Activated CD8-positive, alpha-beta memory T cell treated with anti-CD3 and anti-CD28 coated beads, Interleukin-2, amount 50 U/mL, for 1 hour (primary cell): ENCODE data around the gene NDUFS1.
A peak's percentile ranks its signal among the peaks of the same experiment; 100 is the strongest.
"Not testable (repeated sequence)": the region's sequence is repeated elsewhere in the genome, so short reads cannot be mapped to it uniquely, and the experiment has no call there.

Experiments used
- DNase-seq: peaks from one replicate; pipeline ENCODE4 v3.0.0-alpha.2; 2020; ENCODE audit errors: extremely low read depth

Gene NDUFS1

DNA sequence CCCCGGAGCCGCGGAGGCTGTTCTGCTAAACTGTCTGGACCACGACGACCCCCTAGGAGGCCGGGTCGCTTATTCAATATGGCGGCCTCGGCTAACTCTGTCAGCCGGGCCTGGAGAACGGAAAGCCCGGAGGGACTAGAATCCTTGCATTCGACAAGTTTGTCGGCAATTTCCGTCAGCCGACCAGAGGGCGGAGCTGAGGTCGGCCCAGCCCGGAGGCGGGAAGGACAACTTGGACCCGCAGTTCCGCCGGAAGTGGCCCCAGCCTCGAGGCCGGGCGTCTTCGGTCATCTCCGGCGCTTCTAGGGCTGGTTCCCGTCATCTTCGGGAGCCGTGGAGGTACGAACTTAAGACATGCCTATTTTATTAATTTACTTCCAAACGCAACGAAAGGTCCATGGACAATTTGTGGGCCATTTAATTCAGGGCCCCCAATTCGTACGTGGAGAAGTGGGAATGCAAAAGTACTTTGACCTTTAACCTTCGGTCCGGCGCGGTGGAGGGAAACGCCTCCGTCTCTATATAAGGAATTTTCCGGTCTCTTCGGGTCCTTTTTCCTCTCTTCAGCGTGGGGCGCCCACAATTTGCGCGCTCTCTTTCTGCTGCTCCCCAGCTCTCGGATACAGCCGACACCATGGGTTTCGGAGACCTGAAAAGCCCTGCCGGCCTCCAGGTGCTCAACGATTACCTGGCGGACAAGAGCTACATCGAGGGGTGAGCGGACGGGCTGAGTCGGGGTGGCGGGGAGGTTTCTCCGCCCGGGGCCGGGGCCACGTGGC is at the start of gene NDUFS1, which contains the start of gene EEF1B2:
Gene NDUFS1 (minus strand): TSS at position 99 of the 779 bp plus-strand sequence. CDS start 5,766 bp downstream, outside the sequence.
Gene EEF1B2 (plus strand): TSS at position 550 of the 779 bp plus-strand sequence. CDS start 85 bp downstream, at position 635.
- peak; percentile 88 for DNase-seq

DNA sequence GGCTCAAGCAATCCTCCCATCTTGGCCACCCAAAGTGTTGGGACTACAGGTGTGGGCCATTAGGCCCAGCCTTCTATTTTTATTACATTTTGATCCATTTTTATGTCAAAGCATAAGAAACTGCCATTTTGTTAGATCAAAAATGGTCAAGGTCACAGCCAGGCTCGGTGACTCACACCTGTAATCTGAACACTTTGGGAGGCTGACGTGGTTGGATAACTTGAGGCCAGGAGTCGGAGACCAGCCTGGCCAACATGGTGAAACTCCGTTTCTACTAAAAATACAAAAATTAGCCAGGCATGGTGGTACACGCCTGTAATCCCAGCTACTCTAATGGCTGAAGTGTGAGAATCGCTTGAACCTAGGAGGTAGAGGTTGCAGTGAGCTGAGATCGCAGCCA is 49.7 kb upstream of the NDUFS1 start:
- no peak for DNase-seq

DNA sequence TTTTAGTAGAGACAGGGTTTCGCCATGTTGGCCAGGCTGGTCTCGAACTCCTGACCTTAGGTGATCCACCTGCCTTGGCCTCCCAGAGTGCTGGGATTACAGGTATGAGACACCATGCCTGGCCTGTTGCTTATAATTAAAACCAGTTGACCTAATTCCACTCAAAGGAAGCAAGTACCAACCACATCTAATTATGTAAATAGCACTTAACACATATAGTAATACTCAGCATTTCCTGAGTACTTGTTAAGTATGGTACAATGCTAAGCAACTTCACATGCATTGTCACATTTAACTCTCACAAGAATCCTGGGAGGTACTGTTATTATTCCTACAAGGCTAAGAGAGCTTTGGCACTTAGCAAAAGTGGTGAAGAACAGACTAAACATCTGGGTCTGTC is 48.1 kb upstream of the NDUFS1 start:
- DNase-seq = not testable (repeated sequence)

DNA sequence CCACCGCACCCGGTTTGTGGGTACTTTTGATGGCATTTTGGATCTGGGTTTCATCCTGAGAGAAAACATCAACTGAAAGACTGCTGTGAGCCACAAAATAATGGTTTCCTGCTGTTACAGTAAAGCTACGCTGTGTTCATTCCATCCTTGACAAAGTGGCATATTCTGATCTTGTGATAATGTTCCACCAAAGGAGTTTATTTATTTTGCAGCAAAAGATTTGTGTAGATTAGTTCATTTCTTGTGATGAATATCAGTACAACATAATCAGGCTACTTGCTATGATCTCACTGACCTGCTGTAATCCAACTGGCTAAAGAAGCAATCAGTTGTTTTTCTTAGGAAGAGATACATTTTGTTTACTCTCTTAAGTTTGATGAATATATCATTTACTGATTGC is 45.5 kb upstream of the NDUFS1 start:
- DNase-seq = no peak

DNA sequence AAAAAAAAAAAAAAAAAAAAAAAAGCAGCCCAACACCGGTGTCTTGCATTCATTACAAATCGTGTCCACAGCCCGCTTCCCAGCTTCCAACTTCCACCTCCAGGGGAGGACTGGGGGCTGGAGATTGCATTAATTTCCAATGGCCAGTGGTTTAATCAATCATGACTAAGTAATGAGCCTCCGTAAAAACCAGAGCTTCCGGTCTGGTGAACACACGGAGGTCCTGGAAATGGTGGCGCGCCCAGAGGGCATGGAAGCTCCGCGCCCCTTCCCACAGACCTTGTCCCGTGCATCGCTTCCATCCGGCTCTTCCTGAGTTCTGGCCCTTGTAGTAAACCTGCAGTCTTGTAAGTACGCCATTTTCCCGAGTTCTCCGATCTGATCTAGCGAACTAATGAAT is 44.1 kb upstream of the NDUFS1 start:
- no peak for DNase-seq

DNA sequence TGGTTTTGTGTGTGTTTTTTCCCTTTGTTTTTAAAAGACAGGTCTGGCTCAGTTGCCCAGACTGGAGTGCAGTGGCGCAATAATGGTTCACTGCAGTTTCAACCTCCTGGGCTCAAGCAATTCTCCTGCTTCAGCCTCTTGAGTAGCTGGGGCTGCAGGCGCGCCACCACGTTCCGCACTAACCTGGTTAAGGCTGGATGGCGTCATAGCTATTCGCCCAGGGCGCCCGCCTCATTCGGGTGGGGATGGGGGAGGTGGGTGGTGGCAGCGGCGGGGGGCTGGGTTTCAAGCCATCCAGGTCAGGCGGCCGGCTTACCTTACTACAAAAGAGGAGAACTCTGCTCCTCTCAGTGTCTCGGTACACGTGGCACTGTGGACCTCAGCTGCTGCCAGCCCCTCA is 43.2 kb upstream of the NDUFS1 start:
- no peak for DNase-seq

DNA sequence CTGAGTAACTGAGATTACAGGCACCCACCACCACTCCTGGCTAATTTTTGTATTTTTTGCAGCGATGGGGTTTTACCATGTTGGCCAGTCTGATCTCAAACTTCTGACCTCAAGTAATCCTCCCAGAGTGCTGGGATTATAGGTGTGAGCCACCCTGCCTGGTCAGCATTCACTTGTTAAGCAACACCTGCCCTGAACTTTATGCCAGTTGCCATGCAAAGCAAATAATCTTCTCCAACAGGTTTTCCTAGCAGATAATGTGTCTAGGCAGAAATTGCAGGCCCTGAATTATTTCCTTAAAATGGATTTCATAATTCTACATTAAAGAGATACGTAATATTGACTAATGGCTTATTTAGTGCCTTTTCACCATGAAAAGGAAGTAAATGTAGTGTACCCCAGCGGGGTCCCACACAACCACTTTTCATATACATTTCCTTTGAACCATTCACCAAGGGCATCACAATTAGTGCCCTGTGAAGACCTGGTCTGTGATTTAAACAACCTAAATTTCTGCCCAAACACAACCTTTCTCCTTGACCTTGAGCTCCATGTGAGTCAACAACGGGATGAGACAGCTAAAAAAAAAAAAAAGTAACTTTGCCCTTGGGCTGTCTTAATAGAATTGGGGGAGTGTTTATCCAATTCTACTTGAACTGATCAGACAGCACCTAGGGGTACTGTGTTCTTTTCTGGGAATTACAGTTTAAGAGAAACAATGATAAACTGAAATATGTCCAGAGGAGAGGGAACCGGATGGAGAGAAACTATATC is 42.0 kb upstream of the NDUFS1 start:
- no peak for DNase-seq

DNA sequence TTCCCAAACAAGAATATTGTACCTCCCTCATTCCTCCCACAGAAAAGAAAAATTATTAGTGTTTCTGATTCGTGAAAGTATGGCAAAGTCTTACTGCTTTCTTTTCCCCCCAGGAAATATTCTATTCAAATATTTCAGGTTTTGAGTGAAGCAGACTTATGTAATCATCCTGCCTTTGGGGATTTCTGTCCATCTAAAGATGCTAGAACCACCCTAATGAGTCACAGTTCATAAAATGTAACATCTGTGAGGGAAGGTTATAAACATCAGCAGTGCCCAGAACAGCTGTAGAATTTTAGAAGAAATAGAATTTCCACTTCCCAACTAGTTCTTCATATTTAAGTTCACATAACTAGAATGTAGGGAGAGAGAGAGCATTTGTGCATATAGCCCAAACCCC is 39.4 kb upstream of the NDUFS1 start:
- DNase-seq = no peak

DNA sequence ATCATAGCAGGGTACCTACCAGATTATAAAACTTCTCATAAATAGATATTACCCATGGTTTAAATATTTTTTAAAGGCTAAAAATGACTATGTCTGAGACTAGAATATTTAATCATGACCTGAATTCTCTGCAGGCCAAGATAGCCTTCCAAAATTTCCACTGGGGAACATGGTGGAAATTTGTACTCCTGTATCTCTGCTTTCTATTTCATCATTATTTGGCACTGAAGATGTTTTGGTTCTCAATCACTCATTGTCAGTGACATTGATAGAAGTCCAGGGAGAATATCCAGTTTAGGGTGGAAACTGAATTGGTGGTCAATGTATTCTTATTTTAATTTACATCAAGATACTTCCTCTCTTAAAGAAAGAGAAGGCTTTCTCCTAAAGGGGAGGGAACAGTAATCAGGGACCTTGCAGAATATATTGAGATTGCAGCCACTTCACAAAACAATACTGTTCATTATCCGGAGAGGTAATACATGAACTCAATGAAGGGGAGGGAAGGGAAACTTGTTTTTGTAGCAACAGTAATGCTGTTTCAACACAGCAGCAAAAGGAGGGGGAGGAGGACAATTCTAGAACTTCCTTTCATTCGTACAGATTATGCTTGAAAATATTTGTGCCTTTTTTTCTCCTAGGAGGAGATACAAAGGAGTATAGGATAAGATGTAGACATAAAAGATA is 34.6 kb upstream of the NDUFS1 start:
- DNase-seq = no peak

DNA sequence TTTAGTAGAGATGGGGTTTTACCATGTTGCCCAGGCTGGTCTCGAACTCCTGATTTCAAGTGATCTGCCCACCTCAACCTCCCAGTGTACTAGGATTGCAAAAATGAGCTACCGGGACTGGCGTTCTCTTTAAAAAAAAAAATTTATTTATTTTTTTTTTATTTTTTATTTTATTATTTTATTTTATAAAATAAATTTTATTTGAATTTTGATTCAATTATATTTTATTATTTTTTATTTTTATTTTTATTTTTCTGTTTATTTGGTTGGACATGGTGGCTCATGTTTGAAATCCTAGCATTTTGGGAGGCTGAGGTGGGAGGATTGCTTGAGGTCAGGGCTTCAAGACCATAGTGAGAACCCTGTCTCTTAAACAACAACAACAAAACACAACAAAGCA is 32.9 kb upstream of the NDUFS1 start:
- DNase-seq = no peak

DNA sequence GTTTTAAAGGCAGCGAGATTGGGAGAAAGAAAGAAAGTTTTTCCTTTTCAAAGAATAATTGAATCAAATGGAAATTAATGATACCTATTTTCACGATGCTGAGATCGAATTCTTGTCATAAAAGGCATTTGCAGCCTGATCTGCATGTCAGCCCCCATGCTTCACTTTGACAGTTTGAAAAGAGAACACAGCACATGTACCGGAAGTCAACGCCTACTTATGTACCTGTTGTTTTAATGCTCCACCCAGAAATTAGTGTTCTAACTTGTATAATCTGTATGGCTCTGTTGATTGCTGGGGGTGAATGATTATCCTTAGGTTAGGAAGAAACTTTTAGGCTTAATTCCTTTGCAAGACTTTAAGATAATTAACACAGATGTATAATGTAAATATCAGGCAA is 31.4 kb upstream of the NDUFS1 start:
- DNase-seq = no peak

DNA sequence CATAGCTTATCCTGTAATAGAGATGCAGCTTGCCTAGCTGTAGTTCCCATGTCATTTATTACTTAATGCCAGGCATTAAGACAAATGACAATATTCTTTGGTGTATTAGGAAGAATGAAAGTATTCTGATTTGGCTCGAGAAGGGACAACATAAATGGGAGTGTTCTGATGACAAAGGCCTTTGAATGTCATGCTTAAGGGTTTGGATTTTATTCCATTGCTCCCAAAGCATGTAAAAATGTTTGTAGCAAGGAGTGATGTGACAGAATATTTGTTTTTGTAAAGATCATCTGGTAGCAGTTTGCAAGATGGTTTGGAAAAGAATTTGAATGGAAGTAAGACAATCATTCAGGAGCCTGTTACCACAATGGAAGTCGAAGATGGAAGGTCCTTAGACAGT is 30.9 kb upstream of the NDUFS1 start:
- DNase-seq = no peak

DNA sequence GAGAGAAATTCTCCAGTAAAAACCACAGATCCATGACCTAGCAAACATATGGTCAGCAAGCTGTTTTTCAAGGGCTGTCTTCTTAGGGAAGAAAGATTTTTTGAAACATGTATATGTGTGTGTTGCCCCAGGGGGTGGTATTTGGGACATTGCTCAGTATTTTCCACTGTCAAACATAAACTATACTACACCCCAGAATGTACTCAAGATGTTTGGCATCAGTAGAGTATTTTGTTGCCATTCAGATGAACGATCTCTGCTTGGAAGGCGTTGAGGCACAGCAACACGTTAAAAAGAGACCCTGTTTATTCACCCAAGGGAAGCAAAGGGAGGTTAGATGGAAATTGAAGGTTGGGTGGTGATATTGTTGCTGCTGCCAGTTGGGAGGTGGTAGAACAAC is 30.4 kb upstream of the NDUFS1 start:
- DNase-seq = no peak

DNA sequence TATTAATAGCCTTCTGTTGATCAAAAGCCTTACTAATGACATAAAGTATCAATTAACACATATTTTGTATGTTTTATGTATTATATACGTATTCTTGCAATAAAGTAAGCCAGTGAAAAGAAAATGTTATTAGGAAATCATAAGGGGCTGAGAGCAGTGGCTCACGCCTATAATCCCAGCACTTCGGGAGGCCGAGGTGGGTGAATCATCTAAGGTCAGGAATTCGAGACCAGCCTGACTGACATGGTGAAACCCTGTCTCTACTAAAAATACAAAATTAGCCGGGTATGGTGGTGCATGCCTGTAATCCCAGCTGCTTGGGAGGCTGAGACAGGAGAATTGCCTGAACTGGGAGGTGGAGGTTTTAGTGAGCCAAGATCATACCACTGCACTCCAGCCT is 22.3 kb upstream of the NDUFS1 start:
- DNase-seq = not testable (repeated sequence)

DNA sequence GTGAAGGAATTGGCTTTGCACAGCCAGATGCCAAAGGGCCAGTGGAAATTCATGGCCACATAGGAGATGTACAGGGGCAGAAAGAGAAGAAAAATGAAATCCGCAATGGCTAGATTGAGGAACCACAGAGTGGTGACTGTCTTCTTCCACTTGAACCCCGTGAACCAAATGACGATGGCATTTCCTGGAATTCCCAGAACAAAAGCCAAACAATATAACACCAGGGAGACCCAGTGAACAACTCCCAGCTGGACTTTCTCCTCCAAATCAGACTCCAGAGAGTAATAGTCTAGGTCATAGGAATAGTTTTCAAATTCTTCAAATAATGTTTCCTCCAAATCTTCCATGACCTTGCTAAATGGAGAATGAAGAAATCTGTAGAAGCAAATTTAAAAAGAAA is 17.7 kb upstream of the NDUFS1 start:
- DNase-seq = no peak

DNA sequence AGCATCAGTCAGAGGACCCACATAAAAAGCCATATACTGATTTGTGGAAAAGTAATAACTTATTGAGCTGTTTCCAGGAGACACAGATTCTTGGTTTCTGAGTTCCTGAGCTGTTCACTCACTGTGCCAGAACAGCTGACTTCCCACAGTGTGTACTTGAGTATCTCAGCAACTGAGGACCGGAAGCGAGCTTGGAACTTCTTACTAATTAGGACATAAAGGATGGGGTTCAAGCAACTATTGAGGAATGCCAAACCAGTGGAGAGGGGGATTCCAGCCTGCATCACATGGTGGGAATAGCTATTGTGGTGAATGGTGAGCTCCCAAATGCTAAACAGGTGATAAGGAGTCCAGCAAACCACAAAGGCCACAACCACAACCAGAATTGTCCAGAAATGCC is 16.9 kb upstream of the NDUFS1 start:
- no peak for DNase-seq

DNA sequence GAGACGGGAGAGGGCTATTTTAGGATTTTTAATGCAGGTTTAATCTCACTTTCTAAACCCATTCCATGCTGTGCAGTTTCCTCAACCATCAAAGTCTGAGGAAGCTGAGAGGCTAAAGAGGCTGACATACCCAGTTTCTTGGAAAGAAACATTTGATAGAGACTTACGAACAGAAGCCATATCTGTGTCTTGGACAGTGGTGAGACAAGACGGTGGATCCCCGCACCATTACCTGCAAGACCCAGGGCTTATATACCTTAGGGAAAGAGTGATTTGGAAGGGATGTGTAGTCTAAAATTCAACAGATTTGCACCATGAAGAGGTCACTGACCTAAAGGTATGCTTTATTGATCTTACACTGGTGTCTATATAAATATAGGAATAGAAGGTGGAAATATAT is 13.9 kb upstream of the NDUFS1 start:
- no peak for DNase-seq

DNA sequence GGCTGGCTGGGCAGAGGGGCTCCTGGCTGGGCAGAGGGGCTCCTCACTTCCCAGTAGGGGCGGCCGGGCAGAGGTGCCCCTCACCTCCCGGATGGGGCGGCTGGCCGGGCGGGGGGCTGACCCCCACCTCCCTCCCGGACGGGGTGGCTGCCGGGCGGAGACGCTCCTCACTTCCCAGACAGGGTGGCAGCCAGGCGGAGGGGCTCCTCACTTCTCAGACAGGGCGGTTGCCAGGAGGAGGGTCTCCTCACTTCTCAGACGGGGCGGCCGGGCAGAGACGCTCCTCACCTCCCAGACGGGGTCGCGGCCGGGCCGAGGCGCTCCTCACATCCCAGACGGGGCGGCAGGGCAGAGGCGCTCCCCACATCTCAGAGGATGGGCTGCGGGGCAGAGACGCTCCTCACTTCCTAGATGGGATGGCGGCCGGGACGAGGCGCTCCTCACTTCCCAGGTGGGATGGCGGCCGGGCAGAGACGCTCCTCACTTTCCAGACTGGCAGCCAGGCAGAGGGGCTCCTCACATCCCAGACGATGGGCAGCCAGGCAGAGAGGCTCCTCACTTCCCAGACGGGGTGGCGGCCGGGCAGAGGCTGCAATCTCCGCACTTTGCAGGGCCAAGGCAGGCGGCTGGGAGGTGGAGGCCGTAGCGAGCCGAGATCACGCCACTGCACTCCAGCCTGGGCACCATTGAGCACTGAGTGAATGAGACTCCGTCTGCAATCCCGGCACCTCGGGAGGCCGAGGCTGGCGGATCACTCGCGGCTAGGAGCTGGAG is 12.6 kb upstream of the NDUFS1 start:
- not testable (repeated sequence) for DNase-seq

DNA sequence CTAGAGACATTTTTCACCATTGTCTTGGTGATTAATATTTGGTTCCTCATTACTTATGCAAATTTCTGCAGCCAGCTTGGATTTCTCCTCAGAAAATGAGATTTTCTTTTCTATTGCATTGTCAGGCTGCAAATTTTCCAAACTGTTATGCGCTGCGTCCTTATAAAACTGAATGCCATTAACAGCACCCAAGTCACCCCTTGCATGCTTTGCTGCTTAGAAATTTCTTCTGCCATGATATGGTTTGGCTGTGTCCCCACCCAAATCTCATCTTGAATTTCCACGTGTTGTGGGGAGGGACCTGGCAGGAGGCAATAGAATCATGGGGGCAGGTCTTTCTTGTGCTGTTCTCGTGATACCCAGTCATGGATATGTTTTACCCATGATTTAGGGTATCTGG is 9.0 kb upstream of the NDUFS1 start:
- not testable (repeated sequence) for DNase-seq

DNA sequence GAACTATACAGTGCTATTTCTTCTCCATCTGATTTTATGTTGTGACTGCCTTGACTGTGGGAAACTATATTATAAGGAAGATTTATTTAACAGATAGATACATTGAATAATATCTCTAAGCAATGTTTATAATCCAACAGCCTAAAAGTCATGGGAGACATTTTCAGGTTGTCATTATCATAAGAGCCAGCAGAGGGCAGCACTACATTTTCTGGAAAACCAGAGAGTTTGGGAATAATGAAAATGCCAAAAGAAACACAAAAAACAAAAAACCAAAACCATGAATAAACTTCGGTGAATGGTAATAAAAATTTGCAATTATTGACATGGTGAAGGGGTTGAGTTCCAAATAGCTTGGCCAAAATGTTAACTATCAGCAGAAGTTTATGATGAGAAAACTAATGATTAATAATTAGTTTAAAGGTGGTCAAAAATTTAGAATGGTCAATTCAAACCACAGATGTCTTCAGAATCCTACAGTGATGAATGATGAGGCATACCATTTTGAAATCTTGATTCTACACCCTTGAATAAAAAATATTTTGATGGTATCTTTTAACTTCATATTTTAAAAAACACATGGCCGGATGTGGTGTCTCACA is 5.1 kb upstream of the NDUFS1 start:
- DNase-seq = no peak

DNA sequence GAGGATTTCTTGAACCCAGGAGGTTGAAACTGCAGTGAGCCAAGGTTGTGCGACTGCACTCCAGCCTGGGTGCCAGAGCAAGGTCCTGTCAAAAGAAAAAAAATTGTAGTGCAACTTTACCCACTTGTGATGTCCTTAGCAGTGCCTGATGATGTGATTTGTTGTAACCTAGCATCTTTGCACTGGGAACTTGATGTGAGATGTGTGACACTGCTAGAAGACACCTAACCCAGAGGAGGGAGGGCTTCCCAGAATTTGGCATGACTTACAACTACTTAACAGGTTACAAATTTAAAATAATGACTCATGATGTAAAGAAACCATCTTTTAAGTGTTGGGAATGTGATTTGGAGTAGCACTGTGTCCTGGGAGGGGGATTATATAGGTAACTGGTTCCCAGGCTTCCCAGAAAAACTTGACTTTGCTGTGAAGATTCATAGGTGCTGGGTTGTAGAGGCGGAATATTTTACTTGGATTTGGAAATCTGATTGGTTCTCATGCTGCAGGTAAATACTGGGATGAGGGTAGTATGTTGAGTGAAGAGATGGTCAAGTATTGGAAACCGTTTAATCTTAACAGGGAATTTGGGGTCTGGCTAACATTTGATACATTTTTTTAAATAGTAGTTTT is 4.1 kb upstream of the NDUFS1 start:
- DNase-seq = no peak
